ENCODE results near the gene LMTK2.
"Not testable (repeated sequence)": the region's sequence is repeated elsewhere in the genome, so short reads cannot be mapped to it uniquely, and the experiment has no call there.

The LMTK2 gene

GRCh38 chr7:98107313-98107721 lies 655 bp downstream of the LMTK2 start:
- peak; percentile 72 for DNase-seq

GRCh38 chr7:98110249-98111022 lies 3.8 kb downstream of the LMTK2 start:
- no peak for DNase-seq

GRCh38 chr7:98112077-98112476 lies 5.4 kb downstream of the LMTK2 start:
- no peak for DNase-seq

- no peak for DNase-seq
Measured at GRCh38 chr7:98115746-98116525, 9.3 kb downstream of the LMTK2 start.

GRCh38 chr7:98116656-98117461 lies 10.2 kb downstream of the LMTK2 start:
- DNase-seq = no peak

GRCh38 chr7:98119256-98119918 lies 12.7 kb downstream of the LMTK2 start:
- DNase-seq = no peak

GRCh38 chr7:98120559-98120958 lies 13.9 kb downstream of the LMTK2 start:
- DNase-seq = no peak

GRCh38 chr7:98121388-98121787 lies 14.7 kb downstream of the LMTK2 start:
- DNase-seq = not testable (repeated sequence)

GRCh38 chr7:98123365-98123696 lies 16.7 kb downstream of the LMTK2 start:
- DNase-seq = no peak

GRCh38 chr7:98125759-98126158 lies 19.1 kb downstream of the LMTK2 start:
- no peak for DNase-seq

- no peak for DNase-seq
Measured at GRCh38 chr7:98126311-98127142, 19.9 kb downstream of the LMTK2 start.

- no peak for DNase-seq
Measured at GRCh38 chr7:98128346-98128745, 21.7 kb downstream of the LMTK2 start.

- no peak for DNase-seq
Measured at GRCh38 chr7:98130959-98131358, 24.3 kb downstream of the LMTK2 start.

GRCh38 chr7:98133181-98133580 lies 26.5 kb downstream of the LMTK2 start:
- no peak for DNase-seq

GRCh38 chr7:98133621-98134303 lies 27.1 kb downstream of the LMTK2 start:
- no peak for DNase-seq

GRCh38 chr7:98134420-98135228 lies 28.0 kb downstream of the LMTK2 start:
- DNase-seq = no peak

- DNase-seq = no peak
Measured at GRCh38 chr7:98135984-98136383, 29.3 kb downstream of the LMTK2 start.

- DNase-seq = no peak
Measured at GRCh38 chr7:98136423-98136822, 29.8 kb downstream of the LMTK2 start.

GRCh38 chr7:98137134-98137825 lies 30.6 kb downstream of the LMTK2 start:
- DNase-seq = no peak

- DNase-seq = no peak
Measured at GRCh38 chr7:98137826-98138151, 31.1 kb downstream of the LMTK2 start.

Data from NCI-H82 (cell line).